Trophoblast cell (in vitro differentiated cells and primary cell): ENCODE data around the gene MYO5A.

Experiments
- DNase-seq, 2 donors: peaks; one replicate each; pipeline ENCODE4 v3.0.0-alpha.2; 2016
- H2AFZ ChIP-seq: 2 replicates; pipeline ENCODE4 v1.6.1; 2013; ENCODE audit warnings: low read length, moderate library complexity, mild to moderate bottlenecking; ENCODE audit not compliant: insufficient read depth, poor library complexity
- H2AK5ac ChIP-seq: 2 replicates; pipeline ENCODE4 v1.6.1; 2013; ENCODE audit warnings: mild to moderate bottlenecking, low read length
- H2BK120ac ChIP-seq: 2 replicates; pipeline ENCODE4 v1.6.1; 2013; ENCODE audit warnings: low read length, mild to moderate bottlenecking, moderate library complexity; ENCODE audit not compliant: insufficient read depth, poor library complexity
- H2BK12ac ChIP-seq: 2 replicates; pipeline ENCODE4 v1.6.1; 2013; ENCODE audit warnings: mild to moderate bottlenecking, low read length, moderate library complexity
- H2BK5ac ChIP-seq: 2 replicates; pipeline ENCODE4 v1.6.1; 2013; ENCODE audit warnings: low read length, low read depth, moderate library complexity, mild to moderate bottlenecking; ENCODE audit not compliant: poor library complexity
- H3K14ac ChIP-seq: 2 replicates; pipeline ENCODE4 v1.6.1; 2013; ENCODE audit warnings: mild to moderate bottlenecking, low read length
- H3K18ac ChIP-seq: 2 replicates; pipeline ENCODE4 v1.6.1; 2013; ENCODE audit warnings: mild to moderate bottlenecking, low read length
- H3K23ac ChIP-seq: 2 replicates; pipeline ENCODE4 v1.6.1; 2013; ENCODE audit warnings: low read length
- H3K27ac ChIP-seq: 2 replicates; pipeline ENCODE4 v1.5.1; 2013; ENCODE audit warnings: low read depth, mild to moderate bottlenecking, inconsistent platforms, low read length, moderate library complexity
- H3K27me3 ChIP-seq: 2 replicates; pipeline ENCODE4 v1.6.1; 2013; ENCODE audit warnings: inconsistent platforms, mild to moderate bottlenecking, low read length, moderate library complexity; ENCODE audit not compliant: insufficient read depth
- H3K36me3 ChIP-seq, 2 experiments: 1 replicate in 1 of 2; 2 replicates in 1 of 2; pipeline ENCODE4 v1.6.1; 2013; ENCODE audit warnings: low read length in 2 of 2, mild to moderate bottlenecking in 2 of 2, moderate library complexity in 1 of 2; ENCODE audit not compliant: insufficient read depth in 2 of 2, control insufficient read depth in 1 of 2
- H3K4ac ChIP-seq: 2 replicates; pipeline ENCODE4 v1.6.1; 2013; ENCODE audit warnings: low read depth, mild to moderate bottlenecking, low read length, moderate library complexity
- H3K4me1 ChIP-seq, 2 experiments: 1 replicate in 1 of 2; 2 replicates in 1 of 2; pipeline ENCODE4 v1.6.1; 2013; ENCODE audit warnings: low read length in 2 of 2, mild to moderate bottlenecking in 2 of 2, moderate library complexity in 1 of 2; ENCODE audit not compliant: insufficient read depth in 2 of 2, control insufficient read depth in 1 of 2
- H3K4me2 ChIP-seq: 2 replicates; pipeline ENCODE4 v1.6.1; 2013; ENCODE audit warnings: inconsistent platforms, mild to moderate bottlenecking, low read length, moderate library complexity
- H3K4me3 ChIP-seq: 2 replicates; pipeline ENCODE4 v1.5.1; 2013; ENCODE audit warnings: mild to moderate bottlenecking, low read depth, low read length, inconsistent platforms
- H3K79me1 ChIP-seq: one replicate; pipeline ENCODE4 v1.6.1; 2013; ENCODE audit warnings: low read length
- H3K79me2 ChIP-seq: 2 replicates; pipeline ENCODE4 v1.6.1; 2013; ENCODE audit warnings: low read length, mild to moderate bottlenecking; ENCODE audit not compliant: control insufficient read depth, insufficient read depth, poor library complexity
- H3K9ac ChIP-seq: 2 replicates; pipeline ENCODE4 v1.6.1; 2013; ENCODE audit warnings: mild to moderate bottlenecking, low read length
- H3K9me3 ChIP-seq: 2 replicates; pipeline ENCODE4 v1.6.1; 2013; ENCODE audit warnings: low read depth, mild to moderate bottlenecking, control low read depth, inconsistent platforms, low read length; ENCODE audit not compliant: insufficient read depth
- H4K12ac ChIP-seq: 2 replicates; pipeline ENCODE4 v1.6.1; 2013; ENCODE audit warnings: low read depth, mild to moderate bottlenecking, low read length, moderate library complexity
- H4K8ac ChIP-seq: 2 replicates; pipeline ENCODE4 v1.6.1; 2013; ENCODE audit warnings: low read depth, mild to moderate bottlenecking, low read length, moderate library complexity
- H4K91ac ChIP-seq: one replicate; pipeline ENCODE4 v1.6.1; 2013; ENCODE audit warnings: low read depth, mild to moderate bottlenecking, low read length, moderate library complexity
- WGBS: extraction: QIAGEN DNeasy Blood & Tissue Kit; methylation state at CpG from one replicate; pipeline ENCODE4 v1.1.7; 2013; ENCODE audit warnings: missing lambda C conversion rate; ENCODE audit not compliant: insufficient read length, insufficient coverage; ENCODE audit errors: extremely low coverage; 5-methylcytosine and 5-hydroxymethylcytosine counted together

The MYO5A gene

DNA sequence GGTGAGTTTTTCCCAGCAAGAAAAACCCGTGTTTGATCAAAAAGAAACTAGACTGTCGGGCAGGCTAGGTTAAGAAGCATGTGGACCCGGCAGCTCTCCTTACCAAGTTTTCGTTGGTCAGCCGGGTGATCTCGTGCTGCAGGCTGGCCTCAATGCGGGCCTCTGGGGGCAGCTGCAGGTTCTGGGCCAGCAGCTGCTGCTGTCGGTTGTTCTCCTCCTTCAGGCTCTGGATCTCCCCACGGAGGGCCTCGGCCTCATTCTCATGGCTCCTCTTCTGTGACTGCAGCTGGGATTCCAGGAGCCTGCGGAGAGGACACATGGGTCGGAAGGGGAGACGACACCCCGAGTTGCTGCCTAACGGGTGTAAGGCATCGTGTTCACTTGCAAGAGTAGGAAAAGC lies 188.6 kb downstream of the MYO5A start:
- Histone ChIP-seq H3K27me3 (no peaks in the 10 kb centered on the region), H4K8ac (peak overlapping the region; percentile 29), H3K36me3 (no peaks in the 10 kb centered on the region), H4K12ac (no peak overlapping the region), H3K9ac (no peak overlapping the region), H3K4me1 (peaks cover 0 to 5% of the 10 kb centered on the region in 2 experiments), H3K79me1 (peaks cover 1% of the 10 kb centered on the region), H3K18ac (peak overlapping the region; percentile 8), H2AFZ (no peak overlapping the region), H3K9me3 (no peaks in the 10 kb centered on the region), H2AK5ac (no peak overlapping the region), H4K91ac (peak overlapping the region; percentile 70), H3K23ac (no peak overlapping the region), H2BK5ac (peak overlapping the region; percentile 27), H2BK12ac (peak overlapping the region; percentile 4), H3K14ac (peak overlapping the region; percentile 34), H2BK120ac (peak overlapping the region; percentile 38), H3K79me2 (no peaks in the 10 kb centered on the region), H3K27ac (no peak overlapping the region), H3K4ac (no peak overlapping the region), H3K4me2 (no peak overlapping the region), H3K4me3 (no peak overlapping the region)
- peak; percentile 64 to 76 for DNase-seq
- no CpG with 5 or more reads among the region's 16 CpGs for WGBS

DNA sequence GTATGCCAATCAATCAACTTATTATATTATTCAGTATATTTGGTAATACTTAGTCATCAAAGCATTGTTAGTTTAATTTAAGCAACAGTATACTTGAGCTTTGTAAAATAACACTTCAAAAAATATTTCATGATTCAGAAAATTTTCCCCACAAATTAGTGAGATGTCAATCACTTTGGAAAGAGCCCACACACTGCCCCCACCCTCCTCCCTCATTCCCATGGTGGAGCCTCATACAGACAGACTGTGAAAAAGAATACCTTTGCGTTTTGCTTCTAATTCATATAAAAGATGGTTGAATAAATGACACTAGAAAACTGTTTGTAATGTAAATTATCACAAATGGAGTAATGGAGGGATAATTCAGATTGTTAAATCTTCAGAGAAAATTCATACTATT lies 189.8 kb downstream of the MYO5A start:
- Histone ChIP-seq H3K4ac (no peak overlapping the region), H4K8ac (no peak overlapping the region), H2BK12ac (no peak overlapping the region), H4K91ac (no peak overlapping the region), H2BK5ac (no peak overlapping the region), H3K4me1 (peaks cover 0 to 5% of the 10 kb centered on the region in 2 experiments), H3K4me3 (no peak overlapping the region), H3K18ac (no peak overlapping the region), H3K79me2 (no peaks in the 10 kb centered on the region), H3K79me1 (peaks cover 1% of the 10 kb centered on the region), H2AFZ (no peak overlapping the region), H3K27me3 (no peaks in the 10 kb centered on the region), H2AK5ac (no peak overlapping the region), H3K9me3 (no peaks in the 10 kb centered on the region), H3K27ac (no peak overlapping the region), H3K14ac (no peak overlapping the region), H3K9ac (no peak overlapping the region), H2BK120ac (no peak overlapping the region), H3K4me2 (no peak overlapping the region), H3K23ac (no peak overlapping the region), H3K36me3 (no peaks in the 10 kb centered on the region), H4K12ac (no peak overlapping the region)
- WGBS = no CpG with 5 or more reads among the region's 1 CpG
- no peak for DNase-seq

DNA sequence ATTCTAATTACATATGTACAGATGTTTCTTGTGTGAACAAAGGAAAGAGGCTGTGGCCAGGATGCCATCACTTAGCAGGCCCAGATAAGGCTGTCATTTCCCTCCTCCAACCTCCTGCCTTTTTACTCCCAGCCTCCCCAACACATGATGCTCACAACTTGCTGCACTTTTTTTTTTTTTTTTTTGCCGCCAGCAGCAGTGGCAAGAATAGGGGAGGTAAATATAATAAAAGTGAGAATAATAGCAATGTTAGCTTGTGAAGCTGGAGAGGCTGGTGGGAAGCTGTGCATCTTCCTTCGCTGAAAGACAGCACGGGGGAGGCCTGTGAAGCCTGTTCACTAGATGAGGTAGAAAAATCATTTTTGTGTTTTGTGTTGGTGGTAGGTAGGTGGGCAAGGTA lies 190.6 kb downstream of the MYO5A start:
- H3K4ac ChIP-seq = no peak overlapping the region
- DNase-seq = no peak
- H3K4me3 ChIP-seq = no peak overlapping the region

DNA sequence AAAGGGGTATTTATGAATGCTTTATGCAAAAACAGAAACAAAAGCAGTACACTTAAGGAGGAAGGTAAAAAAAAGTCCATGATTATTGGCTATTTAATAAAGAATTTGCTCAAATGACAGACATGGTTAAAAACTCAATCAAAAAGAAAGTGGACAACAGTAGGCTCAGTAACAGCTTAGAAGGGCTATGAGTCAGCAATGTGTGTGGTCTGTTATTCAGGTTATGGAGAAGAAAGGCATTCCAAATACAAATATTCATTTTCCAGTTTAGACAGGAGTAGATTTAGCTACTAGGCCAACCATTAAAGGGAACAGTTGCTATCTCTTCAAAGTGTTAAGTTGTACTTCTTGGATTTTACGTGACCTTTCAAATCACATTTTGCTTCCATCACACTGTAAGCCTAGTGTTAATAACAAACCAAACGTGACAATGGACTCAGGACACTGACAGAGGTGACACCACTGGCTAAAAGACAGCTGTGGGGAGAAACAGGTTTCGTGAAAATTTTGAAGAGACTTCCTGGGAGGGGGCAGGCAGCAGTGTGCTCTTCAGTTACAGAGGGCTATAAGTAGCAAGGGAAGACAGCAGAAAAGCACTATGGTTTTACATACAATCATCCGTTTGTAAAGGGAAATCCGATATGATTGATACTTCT lies 191.4 kb downstream of the MYO5A start:
- Histone ChIP-seq H3K27ac (no peak overlapping the region), H2AK5ac (no peak overlapping the region), H3K4me2 (no peak overlapping the region), H2AFZ (no peak overlapping the region), H3K36me3 (no peaks in the 10 kb centered on the region), H2BK120ac (no peak overlapping the region), H3K9me3 (no peaks in the 10 kb centered on the region), H2BK12ac (no peak overlapping the region), H3K4me1 (peaks cover 0 to 5% of the 10 kb centered on the region in 2 experiments), H2BK5ac (no peak overlapping the region), H3K27me3 (no peaks in the 10 kb centered on the region), H3K14ac (no peak overlapping the region), H3K23ac (no peak overlapping the region), H3K79me2 (no peaks in the 10 kb centered on the region), H3K4me3 (no peak overlapping the region), H4K8ac (no peak overlapping the region), H3K18ac (no peak overlapping the region), H3K4ac (no peak overlapping the region), H3K79me1 (peaks cover 1% of the 10 kb centered on the region), H4K91ac (no peak overlapping the region), H3K9ac (no peak overlapping the region), H4K12ac (no peak overlapping the region)
- DNase-seq = peak in 1 of 2 donors; percentile 59
- WGBS = no CpG with 5 or more reads among the region's 5 CpGs

More for the DNA sequence above, 190.6 kb downstream of the MYO5A start:
- no peak overlapping the region for H3K27ac ChIP-seq
- H2BK120ac ChIP-seq = no peak overlapping the region
- no peak overlapping the region for H3K18ac ChIP-seq
- no peak overlapping the region for H2AFZ ChIP-seq
- no CpG with 5 or more reads among the region's 3 CpGs for WGBS
- H3K9ac ChIP-seq = no peak overlapping the region
- H4K8ac ChIP-seq = no peak overlapping the region
- no peaks in the 10 kb centered on the region for H3K79me2 ChIP-seq
- H2BK12ac ChIP-seq = no peak overlapping the region
- H3K4me2 ChIP-seq = no peak overlapping the region
- H3K14ac ChIP-seq = no peak overlapping the region
- H3K36me3 ChIP-seq = no peaks in the 10 kb centered on the region
- no peak overlapping the region for H4K91ac ChIP-seq
- H3K9me3 ChIP-seq = no peaks in the 10 kb centered on the region
- H3K27me3 ChIP-seq = no peaks in the 10 kb centered on the region
- no peak overlapping the region for H2AK5ac ChIP-seq
- peaks cover 1% of the 10 kb centered on the region for H3K79me1 ChIP-seq
- H2BK5ac ChIP-seq = no peak overlapping the region
- no peak overlapping the region for H4K12ac ChIP-seq
- no peak overlapping the region for H3K23ac ChIP-seq
- peaks cover 0 to 5% of the 10 kb centered on the region in 2 experiments for H3K4me1 ChIP-seq
